Uterus (tissue), 2 donors: ENCODE measurements around the gene PPP3CA.

Experiments used
- POLR2A ChIP-seq, 2 donors: fragments of 450-650 bp; IDR thresholded peaks; one replicate each; pipeline ENCODE4 v1.6.1; 2016; ENCODE audit warnings: antibody characterized with exemption in 2 of 2, mild to moderate bottlenecking in 1 of 2, moderate library complexity in 1 of 2
- TF ChIP-seq, protein P1 (sequence below), 4 experiments: fragments of 200-600 bp in 2 of 4; fragments of 450-650 bp in 2 of 4; sonication (generic) in 2 of 4; IDR thresholded peaks; one replicate each; pipeline ENCODE4 v1.5.1; 2016 to 2019; ENCODE audit warnings: antibody characterized with exemption in 4 of 4, mild to moderate bottlenecking in 2 of 4, moderate library complexity in 1 of 4

DNA sequence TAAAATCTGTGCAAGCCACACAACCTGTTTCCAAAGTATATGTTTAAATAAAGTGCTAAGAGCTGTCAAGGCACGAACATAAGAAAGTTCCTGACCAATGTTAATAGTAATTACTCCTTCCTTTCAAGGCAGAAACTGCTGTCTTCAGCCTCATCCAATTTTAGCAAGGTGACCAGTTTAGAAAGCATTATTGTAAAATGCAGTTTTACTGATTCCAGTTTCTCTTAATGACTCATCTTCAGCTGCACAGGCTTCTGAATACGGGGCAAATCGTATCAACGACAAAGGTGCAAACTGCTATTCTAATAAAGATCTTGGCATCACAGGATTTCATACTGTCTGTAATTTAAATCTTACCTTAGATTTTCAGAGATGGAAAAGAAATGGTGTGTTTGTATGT, 87.5 kb downstream of the PPP3CA start:
- no peak for TF ChIP-seq POLR2A (IDR thresholded peaks at IDR 0.05)
- TF ChIP-seq, protein P1, sequence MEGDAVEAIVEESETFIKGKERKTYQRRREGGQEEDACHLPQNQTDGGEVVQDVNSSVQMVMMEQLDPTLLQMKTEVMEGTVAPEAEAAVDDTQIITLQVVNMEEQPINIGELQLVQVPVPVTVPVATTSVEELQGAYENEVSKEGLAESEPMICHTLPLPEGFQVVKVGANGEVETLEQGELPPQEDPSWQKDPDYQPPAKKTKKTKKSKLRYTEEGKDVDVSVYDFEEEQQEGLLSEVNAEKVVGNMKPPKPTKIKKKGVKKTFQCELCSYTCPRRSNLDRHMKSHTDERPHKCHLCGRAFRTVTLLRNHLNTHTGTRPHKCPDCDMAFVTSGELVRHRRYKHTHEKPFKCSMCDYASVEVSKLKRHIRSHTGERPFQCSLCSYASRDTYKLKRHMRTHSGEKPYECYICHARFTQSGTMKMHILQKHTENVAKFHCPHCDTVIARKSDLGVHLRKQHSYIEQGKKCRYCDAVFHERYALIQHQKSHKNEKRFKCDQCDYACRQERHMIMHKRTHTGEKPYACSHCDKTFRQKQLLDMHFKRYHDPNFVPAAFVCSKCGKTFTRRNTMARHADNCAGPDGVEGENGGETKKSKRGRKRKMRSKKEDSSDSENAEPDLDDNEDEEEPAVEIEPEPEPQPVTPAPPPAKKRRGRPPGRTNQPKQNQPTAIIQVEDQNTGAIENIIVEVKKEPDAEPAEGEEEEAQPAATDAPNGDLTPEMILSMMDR (IDR thresholded peaks at IDR 0.05): no peak
